ENCODE data around the gene FAM53A. TPM values are rescaled to one million over a fixed set of nuclear protein-coding genes. Genes with fewer than 3 reads are reported as not detected.

FAM53A gene
- total and polyA plus RNA-seq, 10 of the 15 experiments (the other 5 are each of a cell fraction or from before 2014, with no cell fraction given), result 0.02 to 0.87 (median 0.38) TPM; not detected in 2

DNA sequence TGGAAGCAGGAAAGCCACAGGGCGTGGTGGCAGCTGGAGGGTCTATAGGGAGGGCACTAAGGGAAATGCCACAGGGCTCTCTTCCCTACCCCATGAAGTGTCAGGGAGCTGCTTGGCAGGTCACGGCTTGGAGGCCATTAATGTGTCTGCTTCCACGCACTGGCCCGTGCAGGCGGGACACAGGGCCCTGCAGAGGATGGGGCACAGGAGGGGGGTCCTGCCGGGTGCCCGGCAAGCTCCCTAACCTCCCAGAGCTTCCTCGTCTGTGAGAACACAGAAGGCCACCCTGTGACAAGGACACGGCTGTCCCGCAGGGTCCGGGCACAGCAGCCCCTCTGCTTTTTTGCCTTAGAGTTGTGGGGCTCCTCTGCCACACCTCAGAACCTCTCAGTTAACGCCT is 25.5 kb downstream of the FAM53A start (continued):
- TF ChIP-seq, protein P1, sequence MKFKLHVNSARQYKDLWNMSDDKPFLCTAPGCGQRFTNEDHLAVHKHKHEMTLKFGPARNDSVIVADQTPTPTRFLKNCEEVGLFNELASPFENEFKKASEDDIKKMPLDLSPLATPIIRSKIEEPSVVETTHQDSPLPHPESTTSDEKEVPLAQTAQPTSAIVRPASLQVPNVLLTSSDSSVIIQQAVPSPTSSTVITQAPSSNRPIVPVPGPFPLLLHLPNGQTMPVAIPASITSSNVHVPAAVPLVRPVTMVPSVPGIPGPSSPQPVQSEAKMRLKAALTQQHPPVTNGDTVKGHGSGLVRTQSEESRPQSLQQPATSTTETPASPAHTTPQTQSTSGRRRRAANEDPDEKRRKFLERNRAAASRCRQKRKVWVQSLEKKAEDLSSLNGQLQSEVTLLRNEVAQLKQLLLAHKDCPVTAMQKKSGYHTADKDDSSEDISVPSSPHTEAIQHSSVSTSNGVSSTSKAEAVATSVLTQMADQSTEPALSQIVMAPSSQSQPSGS (IDR thresholded peaks at IDR 0.05; ENCODE audit: low read length), result no peak
- TF ChIP-seq MYC (IDR thresholded peaks at IDR 0.05; ENCODE audit: insufficient read depth, insufficient read length, insufficient replicate concordance, low read length, severe bottlenecking) (no peak), HCFC1 (IDR thresholded peaks at IDR 0.05; ENCODE audit: low read length) (no peak)

DNA sequence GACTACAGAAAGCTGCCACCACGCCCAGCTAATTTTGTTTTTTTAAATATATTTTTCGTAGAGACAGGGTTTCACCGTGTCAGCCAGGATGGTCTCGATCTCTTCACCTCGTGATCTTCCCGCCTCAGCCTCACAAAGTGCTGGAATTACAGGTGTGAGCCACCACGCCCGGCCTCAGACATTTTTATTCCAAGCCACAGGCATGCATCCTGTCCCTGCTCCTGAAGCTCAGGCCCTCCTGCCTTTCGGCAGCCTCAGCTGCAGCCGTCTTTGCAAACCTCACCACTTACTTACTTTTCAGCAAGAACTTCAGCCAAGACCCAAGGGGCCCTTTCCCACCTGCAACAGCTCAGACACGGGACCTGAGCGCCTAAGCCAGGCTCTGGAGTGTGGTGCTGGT is 26.0 kb downstream of the FAM53A start:
- H3K4me3 ChIP-seq, result no peak overlapping the region
- no TSS peak for BruUV-seq (replicated peaks)
- H3K9me3 ChIP-seq (replicated peaks; ENCODE audit: control insufficient read depth, insufficient read depth, low read length), result no peaks in the 10 kb centered on the region
- FAIRE-seq, result no peak
- no peak overlapping the region for H3K4me2 ChIP-seq (ENCODE audit: control insufficient read depth, insufficient read depth)
- no peak for DNase-seq (ENCODE audit: low read depth, low spot score)
- H4K20me1 ChIP-seq (ENCODE audit: control insufficient read depth, insufficient read depth), result no peaks in the 10 kb centered on the region
- in situ Hi-C loops (cut with MboI) (no loop called here), intact Hi-C loops (cut with micrococcal nuclease; ENCODE audit: unreplicated experiment) (no loop called here)
- ChIA-PET POLR2A (no interaction called here), RAD21 (ENCODE audit: unreplicated experiment) (no interaction called here), SMC1A (ENCODE audit: uncharacterized antibody, unreplicated experiment) (no interaction called here), CTCF (no interaction called here)
- no peak overlapping the region for H2AFZ ChIP-seq (ENCODE audit: control insufficient read depth, low read depth, low read length)
- H3K36me3 ChIP-seq (ENCODE audit: control insufficient read depth in 2 of 2, insufficient read depth in 2 of 2, low read length in 1 of 2), result no peaks in the 10 kb centered on the region
- WGBS (ENCODE audit: insufficient coverage, insufficient replicate concordance, low lambda C conversion rate, missing lambda C conversion rate), result 60% methylated on average over 11 of the region's 12 CpGs
- no peaks in the 10 kb centered on the region for H3K27me3 ChIP-seq (replicated peaks in 1 of 2; ENCODE audit: control insufficient read depth in 2 of 2, insufficient read depth in 2 of 2, low read length in 1 of 2)
- no peak for ATAC-seq
- no peaks in the 10 kb centered on the region for H3K4me1 ChIP-seq (ENCODE audit: control insufficient read depth, insufficient read depth, low read length)
- no peak overlapping the region for H3K27ac ChIP-seq (ENCODE audit: control insufficient read depth, insufficient read depth)
- no peaks in the 10 kb centered on the region for H3K79me2 ChIP-seq (ENCODE audit: control insufficient read depth, insufficient read depth, low read length)
- no peak overlapping the region for H3K9ac ChIP-seq (ENCODE audit: control insufficient read depth, insufficient read depth, low read length)
- TF ChIP-seq SPI1 (IDR thresholded peaks at IDR 0.05; ENCODE audit: borderline replicate concordance, insufficient read depth, low read depth, low read length), result no peak
- TF ChIP-seq CHD1 (IDR thresholded peaks at IDR 0.05; ENCODE audit: low read depth, low read length), result no peak
- no peak for TF ChIP-seq MTA3 (IDR thresholded peaks at IDR 0.05; ENCODE audit: borderline replicate concordance, low read length)
- TF ChIP-seq CEBPB (IDR thresholded peaks at IDR 0.05; ENCODE audit: borderline replicate concordance in 1 of 2, low read depth in 2 of 2, low read length in 2 of 2), result no peak
- no peak for TF ChIP-seq POLR2AphosphoS5 (IDR thresholded peaks at IDR 0.05; ENCODE audit: low read length)
- no peak for TF ChIP-seq NFXL1 (IDR thresholded peaks at IDR 0.05; ENCODE audit: borderline replicate concordance)
- TF ChIP-seq SMAD5 (IDR thresholded peaks at IDR 0.05; ENCODE audit: low read depth), result no peak
- TF ChIP-seq IKZF2 (IDR thresholded peaks at IDR 0.05), result no peak
- TF ChIP-seq NR2C1 (IDR thresholded peaks at IDR 0.05), result no peak
- TF ChIP-seq SIN3A (IDR thresholded peaks at IDR 0.05; ENCODE audit: low read depth, low read length), result no peak
- TF ChIP-seq, protein P2, sequence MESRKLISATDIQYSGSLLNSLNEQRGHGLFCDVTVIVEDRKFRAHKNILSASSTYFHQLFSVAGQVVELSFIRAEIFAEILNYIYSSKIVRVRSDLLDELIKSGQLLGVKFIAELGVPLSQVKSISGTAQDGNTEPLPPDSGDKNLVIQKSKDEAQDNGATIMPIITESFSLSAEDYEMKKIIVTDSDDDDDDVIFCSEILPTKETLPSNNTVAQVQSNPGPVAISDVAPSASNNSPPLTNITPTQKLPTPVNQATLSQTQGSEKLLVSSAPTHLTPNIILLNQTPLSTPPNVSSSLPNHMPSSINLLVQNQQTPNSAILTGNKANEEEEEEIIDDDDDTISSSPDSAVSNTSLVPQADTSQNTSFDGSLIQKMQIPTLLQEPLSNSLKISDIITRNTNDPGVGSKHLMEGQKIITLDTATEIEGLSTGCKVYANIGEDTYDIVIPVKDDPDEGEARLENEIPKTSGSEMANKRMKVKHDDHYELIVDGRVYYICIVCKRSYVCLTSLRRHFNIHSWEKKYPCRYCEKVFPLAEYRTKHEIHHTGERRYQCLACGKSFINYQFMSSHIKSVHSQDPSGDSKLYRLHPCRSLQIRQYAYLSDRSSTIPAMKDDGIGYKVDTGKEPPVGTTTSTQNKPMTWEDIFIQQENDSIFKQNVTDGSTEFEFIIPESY (IDR thresholded peaks at IDR 0.05), result no peak
- TF ChIP-seq, protein P3, sequence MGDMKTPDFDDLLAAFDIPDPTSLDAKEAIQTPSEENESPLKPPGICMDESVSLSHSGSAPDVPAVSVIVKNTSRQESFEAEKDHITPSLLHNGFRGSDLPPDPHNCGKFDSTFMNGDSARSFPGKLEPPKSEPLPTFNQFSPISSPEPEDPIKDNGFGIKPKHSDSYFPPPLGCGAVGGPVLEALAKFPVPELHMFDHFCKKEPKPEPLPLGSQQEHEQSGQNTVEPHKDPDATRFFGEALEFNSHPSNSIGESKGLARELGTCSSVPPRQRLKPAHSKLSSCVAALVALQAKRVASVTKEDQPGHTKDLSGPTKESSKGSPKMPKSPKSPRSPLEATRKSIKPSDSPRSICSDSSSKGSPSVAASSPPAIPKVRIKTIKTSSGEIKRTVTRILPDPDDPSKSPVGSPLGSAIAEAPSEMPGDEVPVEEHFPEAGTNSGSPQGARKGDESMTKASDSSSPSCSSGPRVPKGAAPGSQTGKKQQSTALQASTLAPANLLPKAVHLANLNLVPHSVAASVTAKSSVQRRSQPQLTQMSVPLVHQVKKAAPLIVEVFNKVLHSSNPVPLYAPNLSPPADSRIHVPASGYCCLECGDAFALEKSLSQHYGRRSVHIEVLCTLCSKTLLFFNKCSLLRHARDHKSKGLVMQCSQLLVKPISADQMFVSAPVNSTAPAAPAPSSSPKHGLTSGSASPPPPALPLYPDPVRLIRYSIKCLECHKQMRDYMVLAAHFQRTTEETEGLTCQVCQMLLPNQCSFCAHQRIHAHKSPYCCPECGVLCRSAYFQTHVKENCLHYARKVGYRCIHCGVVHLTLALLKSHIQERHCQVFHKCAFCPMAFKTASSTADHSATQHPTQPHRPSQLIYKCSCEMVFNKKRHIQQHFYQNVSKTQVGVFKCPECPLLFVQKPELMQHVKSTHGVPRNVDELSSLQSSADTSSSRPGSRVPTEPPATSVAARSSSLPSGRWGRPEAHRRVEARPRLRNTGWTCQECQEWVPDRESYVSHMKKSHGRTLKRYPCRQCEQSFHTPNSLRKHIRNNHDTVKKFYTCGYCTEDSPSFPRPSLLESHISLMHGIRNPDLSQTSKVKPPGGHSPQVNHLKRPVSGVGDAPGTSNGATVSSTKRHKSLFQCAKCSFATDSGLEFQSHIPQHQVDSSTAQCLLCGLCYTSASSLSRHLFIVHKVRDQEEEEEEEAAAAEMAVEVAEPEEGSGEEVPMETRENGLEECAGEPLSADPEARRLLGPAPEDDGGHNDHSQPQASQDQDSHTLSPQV (IDR thresholded peaks at IDR 0.05), result no peak
- no peak for TF ChIP-seq ZNF24 (IDR thresholded peaks at IDR 0.05)
- TF ChIP-seq SP1 (IDR thresholded peaks at IDR 0.05; ENCODE audit: low read depth, low read length), result no peak

Data from GM12878 (cell line).